GM12873 (cell line): ENCODE results near the gene PLEKHH2.

Experiments
- CTCF ChIP-seq: IDR thresholded peaks from 2 replicates; pipeline ENCODE4 v1.5.1; 2012; ENCODE audit warnings: low read depth, mild to moderate bottlenecking, moderate library complexity, low read length, control low read depth; ENCODE audit not compliant: insufficient read depth; ENCODE audit errors: missing control alignments

The PLEKHH2 gene

GRCh38 chr2:43810888-43811287 is 173.8 kb downstream of the PLEKHH2 start:
- no peak for TF ChIP-seq CTCF

GRCh38 chr2:43812006-43812405 is 174.9 kb downstream of the PLEKHH2 start:
- no peak for TF ChIP-seq CTCF

GRCh38 chr2:43812947-43813346 is 175.9 kb downstream of the PLEKHH2 start:
- no peak for TF ChIP-seq CTCF

GRCh38 chr2:43814711-43815110 is 177.7 kb downstream of the PLEKHH2 start:
- TF ChIP-seq CTCF = no peak
